Measurements from ENCODE around the gene TTLL8. TPM values are rescaled to one million over a fixed set of nuclear protein-coding genes. Genes with fewer than 3 reads are reported as not detected.

Gene TTLL8
- total and polyA plus RNA-seq, 4 experiments from 2014 or later: not detected

- peaks cover 5% of the 10 kb centered on the region for H3K4me1 ChIP-seq (ENCODE audit: insufficient read depth, low read length)
- intact Hi-C loops (cut with micrococcal nuclease): no loop called here
- no peaks in the 10 kb centered on the region for H3K36me3 ChIP-seq (ENCODE audit: insufficient read depth, low read length)
- H3K27me3 ChIP-seq (ENCODE audit: insufficient read depth, low read length): no peaks in the 10 kb centered on the region
- no peak overlapping the region for H3K27ac Mint-ChIP-seq
- H3K27ac ChIP-seq (ENCODE audit: low read depth, low read length): no peak overlapping the region
- H3K36me3 Mint-ChIP-seq: peaks cover 0 to 4% of the 10 kb centered on the region in 2 donors
- CTCF ChIA-PET (ENCODE audit: partially characterized antibody): no interaction called here
- H3K4me3 ChIP-seq (ENCODE audit: low read length in 2 of 2): no peak overlapping the region
- peaks cover 0 to 20% (median under 1%) of the 10 kb centered on the region in 8 donors for H3K9me3 Mint-ChIP-seq
- H3K9me3 ChIP-seq (ENCODE audit: control insufficient read depth in 1 of 2, low read length in 2 of 2): no peaks in the 10 kb centered on the region
- peaks cover 10 to 15% of the 10 kb centered on the region in 2 donors for H3K27me3 Mint-ChIP-seq
- no peak overlapping the region for H3K4me3 Mint-ChIP-seq
- DNase-seq: no peak
- POLR2A ChIA-PET (ENCODE audit: partially characterized antibody): no interaction called here
- peaks cover 0 to 4% (median 2%) of the 10 kb centered on the region in 4 donors for H3K4me1 Mint-ChIP-seq
Observed at GRCh38 chr22:50049299-50050195, 8.6 kb downstream of the TTLL8 start.

GRCh38 chr22:50048836-50049235 lies 9.3 kb downstream of the TTLL8 start:
- H3K4me3 Mint-ChIP-seq: no peak overlapping the region
- Histone ChIP-seq H3K27me3 (ENCODE audit: insufficient read depth, low read length) (no peaks in the 10 kb centered on the region), H3K4me1 (ENCODE audit: insufficient read depth, low read length) (peaks cover 8% of the 10 kb centered on the region), H3K27ac (ENCODE audit: low read depth, low read length) (no peak overlapping the region), H3K9me3 (ENCODE audit: control insufficient read depth in 1 of 2, low read length in 2 of 2) (no peaks in the 10 kb centered on the region), H3K36me3 (ENCODE audit: insufficient read depth, low read length) (no peaks in the 10 kb centered on the region), H3K4me3 (ENCODE audit: low read length in 2 of 2) (no peak overlapping the region)
- no peak for DNase-seq
- peaks cover 1 to 10% (median 4%) of the 10 kb centered on the region in 4 donors for H3K4me1 Mint-ChIP-seq
- intact Hi-C loops (cut with micrococcal nuclease): no loop called here
- H3K27me3 Mint-ChIP-seq: peaks cover 9 to 12% of the 10 kb centered on the region in 2 donors
- peaks cover 0 to 16% (median under 1%) of the 10 kb centered on the region in 8 donors for H3K9me3 Mint-ChIP-seq
- H3K27ac Mint-ChIP-seq: no peak overlapping the region
- ChIA-PET CTCF (ENCODE audit: partially characterized antibody) (no interaction called here), POLR2A (ENCODE audit: partially characterized antibody) (no interaction called here)
- peaks cover 0 to 1% of the 10 kb centered on the region in 2 donors for H3K36me3 Mint-ChIP-seq

DNA sequence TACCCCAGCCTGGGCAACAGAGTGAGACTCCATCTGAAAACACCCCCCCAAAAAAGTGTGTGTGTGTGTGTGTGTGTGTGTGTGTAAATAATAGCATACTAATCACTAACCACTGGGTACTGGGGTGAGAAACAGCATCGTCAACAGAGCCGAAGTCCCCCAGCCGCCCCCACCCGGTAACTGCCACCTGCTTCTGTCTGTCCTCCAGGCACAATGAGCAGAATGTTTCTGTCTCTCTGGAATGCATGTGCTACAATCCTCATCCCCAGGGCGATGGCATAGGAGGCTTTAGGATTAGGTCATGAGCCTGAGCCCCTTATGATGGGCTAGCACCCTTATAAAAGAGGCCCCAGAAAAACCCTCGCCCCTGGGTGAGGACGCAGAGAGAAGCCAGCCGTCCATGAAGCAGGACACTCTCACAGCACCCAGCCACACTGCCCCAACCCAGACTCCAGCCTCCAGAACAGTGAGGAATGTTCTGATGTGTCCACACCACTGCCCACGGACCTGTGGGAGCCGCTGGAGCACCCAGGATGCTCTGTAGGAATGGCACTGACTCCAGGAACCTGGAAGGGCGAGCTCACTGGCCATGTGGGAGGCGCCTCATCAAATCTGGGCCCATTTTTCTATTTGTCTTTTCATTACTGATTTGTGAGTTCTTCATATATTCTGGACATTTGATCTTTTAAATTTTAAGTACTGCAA lies 9.9 kb downstream of the TTLL8 start:
- Mint-ChIP-seq H3K9me3 (peaks cover 0 to 12% (median under 1%) of the 10 kb centered on the region in 8 donors), H3K4me3 (no peak overlapping the region), H3K27me3 (peaks cover 9% of the 10 kb centered on the region in 2 donors), H3K36me3 (no peaks in the 10 kb centered on the region), H3K4me1 (peaks cover 5 to 14% (median 8%) of the 10 kb centered on the region in 4 donors), H3K27ac (no peak overlapping the region)
- POLR2A ChIA-PET (ENCODE audit: partially characterized antibody): no interaction called here
- H3K27ac ChIP-seq (ENCODE audit: low read depth, low read length): no peak overlapping the region
- intact Hi-C loops (cut with micrococcal nuclease): no loop called here
- no peaks in the 10 kb centered on the region for H3K9me3 ChIP-seq (ENCODE audit: control insufficient read depth in 1 of 2, low read length in 2 of 2)
- H3K4me1 ChIP-seq (ENCODE audit: insufficient read depth, low read length): peaks cover 8% of the 10 kb centered on the region
- CTCF ChIA-PET (ENCODE audit: partially characterized antibody): no interaction called here
- H3K36me3 ChIP-seq (ENCODE audit: insufficient read depth, low read length): no peaks in the 10 kb centered on the region
- H3K27me3 ChIP-seq (ENCODE audit: insufficient read depth, low read length): no peaks in the 10 kb centered on the region
- no peak for DNase-seq
- H3K4me3 ChIP-seq (ENCODE audit: low read length in 2 of 2): no peak overlapping the region

- Mint-ChIP-seq H3K36me3 (no peaks in the 10 kb centered on the region), H3K27me3 (peaks cover 10 to 15% of the 10 kb centered on the region in 2 donors), H3K4me1 (peaks cover 5 to 14% (median 11%) of the 10 kb centered on the region in 4 donors), H3K9me3 (peaks cover 0 to 6% (median 0%) of the 10 kb centered on the region in 8 donors), H3K27ac (no peak overlapping the region), H3K4me3 (no peak overlapping the region)
- Histone ChIP-seq H3K4me3 (ENCODE audit: low read length in 2 of 2) (no peak overlapping the region), H3K4me1 (ENCODE audit: insufficient read depth, low read length) (peaks cover 8% of the 10 kb centered on the region), H3K27me3 (ENCODE audit: insufficient read depth, low read length) (no peaks in the 10 kb centered on the region), H3K9me3 (ENCODE audit: control insufficient read depth in 1 of 2, low read length in 2 of 2) (no peaks in the 10 kb centered on the region), H3K27ac (ENCODE audit: low read depth, low read length) (no peak overlapping the region), H3K36me3 (ENCODE audit: insufficient read depth, low read length) (no peaks in the 10 kb centered on the region)
- intact Hi-C loops (cut with micrococcal nuclease): no loop called here
- ChIA-PET CTCF (ENCODE audit: partially characterized antibody) (no interaction called here), POLR2A (ENCODE audit: partially characterized antibody) (no interaction called here)
- no peak for DNase-seq
Observed at GRCh38 chr22:50047346-50047745, 10.8 kb downstream of the TTLL8 start.

DNA sequence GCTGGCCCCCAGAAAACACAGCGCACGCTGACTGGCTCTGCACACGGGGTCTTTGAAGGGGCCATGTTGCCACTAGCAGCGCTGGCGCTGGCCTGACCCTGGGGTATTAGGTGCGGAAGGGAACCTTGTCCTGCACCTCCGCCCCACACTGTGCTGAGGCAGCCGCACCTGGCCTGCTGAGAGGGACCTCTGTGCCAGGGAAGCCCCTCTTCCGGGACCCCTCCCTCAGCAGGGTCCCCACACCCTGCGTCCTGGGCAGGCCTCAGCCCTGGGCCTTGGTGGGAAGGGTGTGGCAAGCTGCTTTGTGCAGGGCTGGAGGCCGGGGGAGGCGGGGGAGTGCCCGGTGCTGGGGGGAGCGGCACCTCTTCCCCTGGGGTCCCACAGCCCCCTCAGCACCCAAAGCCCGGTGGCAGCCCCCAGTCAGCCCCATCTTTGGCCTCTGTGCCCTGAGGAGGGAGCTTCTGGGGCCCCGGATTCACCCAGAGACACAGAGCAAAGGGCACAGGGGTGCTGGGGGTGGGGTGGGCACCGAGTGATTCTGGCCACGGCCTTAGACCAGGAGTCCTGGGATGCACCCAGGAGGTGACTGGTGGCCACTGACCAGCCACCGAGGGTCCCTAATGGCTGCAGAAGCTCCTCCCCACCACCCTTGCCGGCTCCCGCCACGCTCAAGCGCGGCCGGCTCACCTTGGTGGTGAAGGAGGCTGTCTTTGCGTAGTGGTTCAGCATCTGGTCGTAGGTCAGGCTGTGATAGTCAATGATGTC lies 11.4 kb downstream of the TTLL8 start:
- peaks cover 8 to 17% of the 10 kb centered on the region in 2 donors for H3K27me3 Mint-ChIP-seq
- CTCF ChIA-PET (ENCODE audit: partially characterized antibody): no interaction called here

DNA sequence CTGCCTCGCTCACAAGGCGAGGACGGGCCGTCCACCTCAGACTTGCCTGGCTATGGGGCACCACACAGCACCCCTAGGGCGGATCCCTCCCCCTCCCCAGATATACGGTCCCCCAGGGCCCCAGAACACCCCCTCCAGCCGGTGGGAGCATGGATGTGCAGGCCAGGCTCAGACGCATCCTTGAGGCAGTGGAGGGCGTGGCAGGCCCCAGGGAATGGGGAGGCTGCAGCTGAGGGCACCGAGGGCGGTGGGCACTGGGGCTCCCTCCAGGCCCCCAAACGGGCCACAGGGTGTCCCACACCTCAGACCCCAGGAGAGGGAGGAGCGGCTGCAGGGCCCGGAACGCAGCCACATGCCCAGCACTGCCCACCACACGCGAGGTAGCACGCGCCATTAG lies 12.1 kb downstream of the TTLL8 start:
- intact Hi-C loops (cut with micrococcal nuclease): no loop called here
- Mint-ChIP-seq H3K36me3 (no peaks in the 10 kb centered on the region), H3K27ac (no peak overlapping the region), H3K27me3 (peaks cover 8 to 12% of the 10 kb centered on the region in 2 donors), H3K9me3 (peaks cover 0 to 2% (median 0%) of the 10 kb centered on the region in 8 donors), H3K4me1 (peaks cover 5 to 14% (median 11%) of the 10 kb centered on the region in 4 donors), H3K4me3 (no peak overlapping the region)
- ChIA-PET POLR2A (ENCODE audit: partially characterized antibody) (no interaction called here), CTCF (ENCODE audit: partially characterized antibody) (no interaction called here)
- Histone ChIP-seq H3K9me3 (ENCODE audit: control insufficient read depth in 1 of 2, low read length in 2 of 2) (no peaks in the 10 kb centered on the region), H3K4me3 (ENCODE audit: low read length in 2 of 2) (no peak overlapping the region), H3K27ac (ENCODE audit: low read depth, low read length) (no peak overlapping the region), H3K27me3 (ENCODE audit: insufficient read depth, low read length) (no peaks in the 10 kb centered on the region), H3K4me1 (ENCODE audit: insufficient read depth, low read length) (peaks cover 8% of the 10 kb centered on the region), H3K36me3 (ENCODE audit: insufficient read depth, low read length) (no peaks in the 10 kb centered on the region)
- DNase-seq: no peak

More for the DNA sequence above, 11.4 kb downstream of the TTLL8 start:
- H3K27me3 ChIP-seq (ENCODE audit: insufficient read depth, low read length): no peaks in the 10 kb centered on the region
- Mint-ChIP-seq H3K9me3 (peaks cover 0 to 2% (median 0%) of the 10 kb centered on the region in 8 donors), H3K27ac (no peak overlapping the region), H3K4me1 (peaks cover 5 to 14% (median 11%) of the 10 kb centered on the region in 4 donors), H3K4me3 (no peak overlapping the region), H3K36me3 (no peaks in the 10 kb centered on the region)
- no peak for DNase-seq
- intact Hi-C loops (cut with micrococcal nuclease): no loop called here
- no peaks in the 10 kb centered on the region for H3K9me3 ChIP-seq (ENCODE audit: control insufficient read depth in 1 of 2, low read length in 2 of 2)
- no peak overlapping the region for H3K4me3 ChIP-seq (ENCODE audit: low read length in 2 of 2)
- peaks cover 8% of the 10 kb centered on the region for H3K4me1 ChIP-seq (ENCODE audit: insufficient read depth, low read length)
- POLR2A ChIA-PET (ENCODE audit: partially characterized antibody): no interaction called here
- no peaks in the 10 kb centered on the region for H3K36me3 ChIP-seq (ENCODE audit: insufficient read depth, low read length)
- H3K27ac ChIP-seq (ENCODE audit: low read depth, low read length): no peak overlapping the region

Data from CD4-positive, alpha-beta memory T cell (primary cell).